ENCODE data around the gene SSNA1. TPM values are rescaled to one million over a fixed set of nuclear protein-coding genes. Genes with fewer than 3 reads are reported as not detected.

Gene SSNA1
- total and polyA plus RNA-seq, 5 donors from 2014 or later = 54.3 to 150 (median 124) TPM

DNA sequence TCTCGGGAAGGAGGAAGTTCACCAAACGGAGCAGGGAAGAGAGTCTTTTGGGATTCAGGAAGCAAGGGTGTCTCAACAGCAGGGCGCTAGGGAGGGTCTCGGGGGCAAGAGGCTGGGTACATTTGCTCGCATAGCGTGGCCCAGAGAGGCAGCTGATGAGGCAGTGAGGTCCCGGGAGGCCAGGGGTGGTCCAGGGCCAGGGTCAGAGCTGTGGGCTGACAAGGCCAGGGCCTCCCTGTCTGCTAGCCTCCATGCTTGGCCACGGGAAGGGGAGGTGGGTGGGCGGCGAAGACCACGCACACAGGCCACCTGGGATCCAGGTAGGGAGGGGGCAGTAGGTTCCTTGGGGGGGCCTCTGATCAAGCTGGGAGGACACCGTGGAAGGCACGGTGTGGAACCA lies 23.1 kb downstream of the SSNA1 start:
- ATAC-seq (ENCODE audit: low read depth in 2 of 2) (no peak), DNase-seq (no peak)
- Mint-ChIP-seq H3K27me3 (no peaks in the 10 kb centered on the region), H3K4me3 (peak overlapping the region in 1 of 4 donors; percentile 76), H3K36me3 (peaks cover 13% of the 10 kb centered on the region), H3K9me3 (peaks cover 0 to 1% (median 0%) of the 10 kb centered on the region in 7 donors), H3K27ac (peak overlapping the region in 1 of 3 donors; percentile 76), H3K4me1 (peaks cover 0 to 13% (median 10%) of the 10 kb centered on the region in 4 donors)
- no peak overlapping the region for H3K4me3 ChIP-seq (ENCODE audit: low read depth, low read length)
- H3K4me1 ChIP-seq (ENCODE audit: control insufficient read depth, insufficient read depth, low read length, poor library complexity, severe bottlenecking) = peaks cover 5% of the 10 kb centered on the region
- no peaks in the 10 kb centered on the region for H3K27me3 ChIP-seq (ENCODE audit: control insufficient read depth, insufficient read depth, low read length)
- H3K9me3 ChIP-seq (ENCODE audit: control insufficient read depth in 2 of 2, low read length in 2 of 2) = no peaks in the 10 kb centered on the region
- H3K27ac ChIP-seq (ENCODE audit: insufficient read depth, low read length, poor library complexity, severe bottlenecking) = no peak overlapping the region
- peaks cover 5% of the 10 kb centered on the region for H3K36me3 ChIP-seq (ENCODE audit: control insufficient read depth, insufficient read depth, low read length)

DNA sequence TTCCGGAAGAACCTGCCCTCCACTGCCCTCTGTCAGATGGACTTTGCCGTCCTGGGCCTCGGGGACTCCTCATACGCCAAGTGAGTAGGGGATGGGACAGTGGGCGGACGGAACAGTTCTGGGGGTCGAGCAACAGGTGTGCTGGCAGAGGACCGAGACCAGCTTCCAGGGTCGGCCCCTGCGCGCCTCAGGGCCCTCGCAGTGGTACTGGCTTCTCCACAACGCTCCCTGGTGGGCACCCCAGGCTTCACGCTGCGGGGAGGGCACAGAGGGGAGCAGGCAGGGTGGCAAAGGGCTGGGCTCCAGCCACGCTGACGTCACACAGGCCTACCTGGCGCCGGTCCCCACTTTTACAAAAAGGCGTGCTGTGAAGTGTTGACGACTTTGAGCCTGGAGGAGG lies 24.0 kb downstream of the SSNA1 start:
- H3K36me3 ChIP-seq (ENCODE audit: control insufficient read depth, insufficient read depth, low read length) = peaks cover 5% of the 10 kb centered on the region
- Mint-ChIP-seq H3K9me3 (peaks cover 0 to 1% (median 0%) of the 10 kb centered on the region in 7 donors), H3K27me3 (no peaks in the 10 kb centered on the region), H3K4me1 (peaks cover 0 to 3% (median 3%) of the 10 kb centered on the region in 4 donors), H3K36me3 (peaks cover 7% of the 10 kb centered on the region), H3K4me3 (no peak overlapping the region), H3K27ac (no peak overlapping the region)
- ATAC-seq (ENCODE audit: low read depth in 2 of 2) = no peak
- no peaks in the 10 kb centered on the region for H3K4me1 ChIP-seq (ENCODE audit: control insufficient read depth, insufficient read depth, low read length, poor library complexity, severe bottlenecking)
- H3K27ac ChIP-seq (ENCODE audit: insufficient read depth, low read length, poor library complexity, severe bottlenecking) = no peak overlapping the region
- no peak overlapping the region for H3K4me3 ChIP-seq (ENCODE audit: low read depth, low read length)
- H3K9me3 ChIP-seq (ENCODE audit: control insufficient read depth in 2 of 2, low read length in 2 of 2) = no peaks in the 10 kb centered on the region
- H3K27me3 ChIP-seq (ENCODE audit: control insufficient read depth, insufficient read depth, low read length) = no peaks in the 10 kb centered on the region
- DNase-seq = no peak

DNA sequence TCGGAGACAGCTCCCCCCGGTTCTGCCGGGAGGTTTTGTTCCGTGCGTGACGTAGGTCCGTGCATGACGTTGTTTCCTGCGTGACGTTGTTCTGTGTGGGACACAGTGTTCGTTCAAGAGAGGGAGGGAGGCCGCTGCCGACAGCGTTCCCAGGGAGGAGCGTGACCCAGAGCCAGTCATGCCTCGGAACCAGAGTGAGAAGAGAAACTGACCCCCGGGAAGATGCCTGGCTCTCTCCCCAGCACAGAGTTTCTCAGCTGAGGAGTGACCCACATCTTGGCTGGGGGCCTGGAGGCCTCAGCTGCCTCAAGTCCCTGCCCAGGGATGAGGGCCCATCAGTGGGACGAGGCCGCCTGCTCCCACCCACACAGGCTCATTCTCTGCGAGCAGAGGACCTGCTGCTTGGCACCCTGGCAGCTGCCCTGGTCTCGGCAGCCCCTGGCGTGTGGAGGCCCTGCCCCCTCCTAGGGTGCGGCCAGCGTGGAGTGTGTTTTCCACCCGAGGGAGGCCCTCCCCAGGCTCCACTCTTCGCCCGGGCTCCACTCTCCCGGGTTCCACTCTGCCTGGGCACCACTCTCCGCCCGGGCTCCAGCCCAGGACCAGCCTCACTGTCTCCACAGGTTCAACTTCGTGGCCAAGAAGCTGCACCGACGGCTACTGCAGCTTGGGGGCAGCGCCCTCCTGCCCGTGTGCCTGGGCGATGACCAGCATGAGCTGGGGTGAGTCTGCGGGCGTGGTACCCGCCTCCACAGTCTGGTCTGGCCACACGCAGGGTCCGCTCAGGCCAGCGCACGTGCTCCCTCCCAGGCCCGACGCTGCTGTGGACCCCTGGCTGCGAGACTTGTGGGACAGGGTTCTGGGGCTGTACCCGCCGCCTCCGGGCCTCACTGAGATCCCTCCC lies 24.9 kb downstream of the SSNA1 start:
- Mint-ChIP-seq H3K27me3 (no peaks in the 10 kb centered on the region), H3K27ac (no peak overlapping the region), H3K4me1 (peaks cover 0 to 2% (median 0%) of the 10 kb centered on the region in 4 donors), H3K36me3 (peaks cover 6% of the 10 kb centered on the region), H3K4me3 (no peak overlapping the region), H3K9me3 (peaks cover 0 to 1% (median 0%) of the 10 kb centered on the region in 7 donors)
- Histone ChIP-seq H3K36me3 (ENCODE audit: control insufficient read depth, insufficient read depth, low read length) (peaks cover 5% of the 10 kb centered on the region), H3K4me1 (ENCODE audit: control insufficient read depth, insufficient read depth, low read length, poor library complexity, severe bottlenecking) (no peaks in the 10 kb centered on the region), H3K4me3 (ENCODE audit: low read depth, low read length) (no peak overlapping the region), H3K27me3 (ENCODE audit: control insufficient read depth, insufficient read depth, low read length) (no peaks in the 10 kb centered on the region), H3K9me3 (ENCODE audit: control insufficient read depth in 2 of 2, low read length in 2 of 2) (no peaks in the 10 kb centered on the region), H3K27ac (ENCODE audit: insufficient read depth, low read length, poor library complexity, severe bottlenecking) (no peak overlapping the region)
- ATAC-seq (ENCODE audit: low read depth in 2 of 2) (no peak), DNase-seq (no peak)

DNA sequence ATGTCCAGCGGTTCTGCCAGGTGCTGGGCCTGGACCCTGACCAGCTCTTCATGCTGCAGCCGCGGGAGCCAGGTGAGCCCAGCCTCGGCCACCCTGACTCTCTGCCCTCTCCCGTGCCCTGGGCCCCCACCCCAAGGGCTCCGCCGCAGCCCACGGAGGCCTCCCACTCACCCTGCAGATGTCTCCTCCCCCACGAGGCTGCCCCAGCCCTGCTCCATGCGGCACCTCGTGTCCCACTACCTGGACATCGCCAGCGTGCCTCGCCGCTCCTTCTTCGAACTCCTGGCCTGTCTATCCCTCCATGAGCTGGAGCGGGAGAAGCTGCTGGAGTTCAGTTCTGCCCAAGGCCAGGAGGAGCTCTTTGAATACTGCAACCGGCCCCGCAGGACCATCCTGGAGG lies 26.1 kb downstream of the SSNA1 start:
- Histone ChIP-seq H3K4me3 (ENCODE audit: low read depth, low read length) (no peak overlapping the region), H3K9me3 (ENCODE audit: control insufficient read depth in 2 of 2, low read length in 2 of 2) (no peaks in the 10 kb centered on the region), H3K36me3 (ENCODE audit: control insufficient read depth, insufficient read depth, low read length) (peaks cover 5% of the 10 kb centered on the region), H3K27me3 (ENCODE audit: control insufficient read depth, insufficient read depth, low read length) (no peaks in the 10 kb centered on the region), H3K27ac (ENCODE audit: insufficient read depth, low read length, poor library complexity, severe bottlenecking) (no peak overlapping the region), H3K4me1 (ENCODE audit: control insufficient read depth, insufficient read depth, low read length, poor library complexity, severe bottlenecking) (no peaks in the 10 kb centered on the region)
- Mint-ChIP-seq H3K4me3 (peak overlapping the region in 1 of 4 donors; percentile 56), H3K4me1 (peaks cover 0 to 2% (median 0%) of the 10 kb centered on the region in 4 donors), H3K27ac (no peak overlapping the region), H3K27me3 (no peaks in the 10 kb centered on the region), H3K36me3 (no peaks in the 10 kb centered on the region), H3K9me3 (peaks cover 0 to 1% (median 0%) of the 10 kb centered on the region in 7 donors)
- ATAC-seq (ENCODE audit: low read depth in 2 of 2) (no peak), DNase-seq (no peak)

DNA sequence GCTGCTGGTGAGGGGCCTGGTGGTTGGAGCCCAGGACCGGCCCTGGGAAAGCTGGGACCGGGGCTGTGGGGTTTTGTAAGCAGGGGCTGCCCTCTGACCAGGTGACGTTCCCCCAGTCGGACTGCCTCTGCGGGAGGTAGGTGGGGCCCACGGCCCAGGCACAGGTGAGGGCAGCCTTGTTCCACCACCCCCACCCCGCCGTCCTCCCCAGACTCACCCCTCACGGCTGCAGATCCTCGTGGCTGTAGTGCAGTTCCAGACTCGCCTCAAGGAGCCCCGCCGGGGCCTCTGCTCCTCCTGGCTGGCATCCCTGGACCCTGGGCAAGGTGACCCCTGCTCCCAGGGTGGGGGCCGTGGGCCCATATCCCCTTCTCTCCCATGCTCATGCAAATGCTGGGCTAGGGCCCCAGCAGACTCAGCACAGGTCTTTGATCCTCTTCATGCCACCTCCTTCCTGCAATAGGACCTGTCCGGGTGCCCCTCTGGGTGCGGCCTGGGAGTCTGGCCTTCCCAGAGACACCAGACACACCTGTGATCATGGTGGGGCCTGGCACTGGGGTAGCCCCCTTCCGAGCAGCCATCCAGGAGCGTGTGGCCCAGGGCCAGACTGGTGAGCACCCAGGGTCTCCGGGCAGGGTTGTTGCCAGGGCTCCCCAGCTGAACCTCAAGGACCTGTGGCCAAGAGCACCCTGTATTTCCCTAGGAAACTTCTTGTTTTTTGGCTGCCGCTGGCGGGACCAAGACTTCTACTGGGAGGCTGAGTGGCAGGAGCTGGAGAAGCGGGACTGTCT lies 26.9 kb downstream of the SSNA1 start:
- Mint-ChIP-seq H3K4me3 (no peak overlapping the region), H3K27me3 (no peaks in the 10 kb centered on the region), H3K36me3 (no peaks in the 10 kb centered on the region), H3K4me1 (peaks cover 0 to 2% (median 0%) of the 10 kb centered on the region in 4 donors), H3K9me3 (peaks cover 0 to 1% (median 0%) of the 10 kb centered on the region in 7 donors), H3K27ac (no peak overlapping the region)
- H3K36me3 ChIP-seq (ENCODE audit: control insufficient read depth, insufficient read depth, low read length) = peaks cover 3% of the 10 kb centered on the region
- no peaks in the 10 kb centered on the region for H3K4me1 ChIP-seq (ENCODE audit: control insufficient read depth, insufficient read depth, low read length, poor library complexity, severe bottlenecking)
- no peak for ATAC-seq (ENCODE audit: low read depth in 2 of 2)
- H3K27me3 ChIP-seq (ENCODE audit: control insufficient read depth, insufficient read depth, low read length) = no peaks in the 10 kb centered on the region
- no peak overlapping the region for H3K27ac ChIP-seq (ENCODE audit: insufficient read depth, low read length, poor library complexity, severe bottlenecking)
- no peaks in the 10 kb centered on the region for H3K9me3 ChIP-seq (ENCODE audit: control insufficient read depth in 2 of 2, low read length in 2 of 2)
- DNase-seq = no peak
- no peak overlapping the region for H3K4me3 ChIP-seq (ENCODE audit: low read depth, low read length)

DNA sequence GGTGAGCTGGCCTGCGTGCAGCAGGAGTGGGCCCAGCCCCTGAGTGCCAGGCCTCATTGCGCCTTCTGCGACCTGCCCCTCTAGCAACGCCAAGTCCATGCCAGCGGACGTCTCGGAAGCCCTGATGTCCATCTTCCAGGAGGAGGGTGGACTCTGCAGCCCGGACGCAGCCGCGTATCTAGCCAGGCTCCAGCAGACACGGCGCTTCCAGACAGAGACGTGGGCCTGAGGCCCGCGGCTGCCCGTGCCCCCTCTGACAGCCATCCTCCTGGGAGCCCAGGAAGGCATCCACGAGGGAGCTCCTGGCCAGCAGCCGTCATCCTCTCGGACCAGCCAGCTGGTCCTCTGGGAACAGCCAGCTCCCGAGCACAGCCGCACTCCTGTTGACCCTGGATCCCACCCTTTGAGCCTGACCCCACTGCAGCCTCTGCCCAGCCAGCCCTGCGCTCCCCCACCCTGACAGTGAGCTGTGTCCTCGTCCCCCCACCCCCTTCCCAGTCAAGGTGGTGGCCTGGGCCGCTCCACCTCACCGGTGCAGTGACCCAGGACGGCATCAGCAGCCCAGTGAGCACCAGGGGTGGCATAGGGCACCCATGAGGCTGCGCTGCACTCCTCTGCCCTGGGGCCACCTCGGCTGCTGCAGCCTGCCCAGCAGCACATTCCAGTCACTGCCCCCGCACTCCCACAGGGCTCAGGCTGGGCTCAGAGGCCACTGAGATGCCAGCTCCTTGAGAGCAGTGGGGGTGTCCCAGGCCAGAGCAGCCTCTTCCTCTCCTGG lies 27.9 kb downstream of the SSNA1 start:
- no peak for DNase-seq
- H3K36me3 Mint-ChIP-seq = no peaks in the 10 kb centered on the region
- Histone ChIP-seq H3K4me1 (ENCODE audit: control insufficient read depth, insufficient read depth, low read length, poor library complexity, severe bottlenecking) (no peaks in the 10 kb centered on the region), H3K27ac (ENCODE audit: insufficient read depth, low read length, poor library complexity, severe bottlenecking) (no peak overlapping the region), H3K36me3 (ENCODE audit: control insufficient read depth, insufficient read depth, low read length) (no peaks in the 10 kb centered on the region), H3K4me3 (ENCODE audit: low read depth, low read length) (no peak overlapping the region), H3K27me3 (ENCODE audit: control insufficient read depth, insufficient read depth, low read length) (no peaks in the 10 kb centered on the region), H3K9me3 (ENCODE audit: control insufficient read depth in 2 of 2, low read length in 2 of 2) (no peaks in the 10 kb centered on the region)
- H3K9me3 Mint-ChIP-seq = peaks cover 0 to under 1% (median 0%) of the 10 kb centered on the region in 7 donors
- no peak overlapping the region for H3K27ac Mint-ChIP-seq
- no peaks in the 10 kb centered on the region for H3K27me3 Mint-ChIP-seq
- no peak overlapping the region for H3K4me3 Mint-ChIP-seq
- no peak for ATAC-seq (ENCODE audit: low read depth in 2 of 2)
- no peaks in the 10 kb centered on the region for H3K4me1 Mint-ChIP-seq

All from CD4-positive, CD25-positive, alpha-beta regulatory T cell (primary cell).